GM04504 (cell line): ENCODE measurements around the gene ERBB4.
A peak's percentile ranks its signal among the peaks of the same experiment; 100 is the strongest.
"Not testable (repeated sequence)": the region's sequence is repeated elsewhere in the genome, so short reads cannot be mapped to it uniquely, and the experiment has no call there.

Experiments
- DNase-seq: peaks from one replicate; pipeline ENCODE4 v3.0.0-alpha.2; 2012; ENCODE audit warnings: low read depth

Gene ERBB4

DNA sequence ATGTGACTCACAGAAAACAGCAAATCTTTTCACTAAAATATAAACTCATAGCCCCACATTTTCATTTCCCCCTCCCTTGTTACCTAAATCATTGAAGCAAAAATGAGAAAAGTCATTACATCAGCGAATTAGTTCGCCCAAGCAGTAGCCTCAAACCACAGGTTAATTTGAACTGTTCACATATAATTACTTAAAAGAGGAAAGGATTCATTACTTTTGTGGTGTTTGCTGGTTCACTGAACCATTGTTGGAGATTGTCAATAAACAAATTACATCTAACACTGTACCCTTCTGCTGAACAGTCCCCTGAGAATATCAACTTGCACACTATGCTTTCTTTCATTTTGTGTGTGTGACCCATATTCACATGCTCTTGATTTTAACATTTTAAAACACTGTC, 238.7 kb downstream of the ERBB4 start:
- no peak for DNase-seq

DNA sequence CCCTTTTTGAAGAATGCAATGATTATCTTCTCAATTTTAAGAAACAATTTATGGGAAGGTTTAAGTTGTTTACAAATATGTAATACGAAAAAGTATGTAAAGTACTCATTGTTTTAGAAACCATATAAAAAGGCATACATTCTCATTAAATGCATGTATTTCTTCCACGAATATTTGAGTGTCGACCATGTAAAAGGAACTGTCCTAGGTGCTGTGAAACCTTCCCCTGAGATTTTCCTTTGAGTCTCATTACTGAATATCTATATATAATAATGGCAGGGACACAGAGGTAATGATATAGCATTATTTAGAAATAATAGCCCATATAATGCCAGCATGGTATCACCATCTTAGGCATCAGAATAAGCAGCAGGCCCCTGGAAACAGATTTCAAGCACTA, 239.3 kb downstream of the ERBB4 start:
- DNase-seq, result no peak

DNA sequence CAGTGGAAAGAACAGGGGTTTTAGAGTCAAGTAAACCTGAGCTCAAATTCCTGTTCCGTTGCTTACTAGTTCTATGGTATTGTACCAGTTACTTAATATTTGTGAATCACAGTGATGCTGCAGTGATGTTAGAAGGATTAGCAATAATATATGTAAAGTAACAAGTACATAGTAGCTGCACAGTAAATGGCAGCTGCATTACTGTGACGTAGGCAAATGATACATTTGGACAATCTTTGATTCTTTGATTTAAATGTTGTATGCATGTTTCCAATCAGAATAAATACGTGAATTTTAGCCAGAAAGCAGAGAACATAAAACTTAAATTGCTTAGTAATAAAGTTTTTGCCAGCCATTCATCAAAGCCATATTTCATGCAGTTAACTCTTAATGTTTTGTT, 243.0 kb downstream of the ERBB4 start:
- DNase-seq, result no peak

GRCh38 chr2:212294816-212295215, 243.8 kb downstream of the ERBB4 start:
- no peak for DNase-seq

DNA sequence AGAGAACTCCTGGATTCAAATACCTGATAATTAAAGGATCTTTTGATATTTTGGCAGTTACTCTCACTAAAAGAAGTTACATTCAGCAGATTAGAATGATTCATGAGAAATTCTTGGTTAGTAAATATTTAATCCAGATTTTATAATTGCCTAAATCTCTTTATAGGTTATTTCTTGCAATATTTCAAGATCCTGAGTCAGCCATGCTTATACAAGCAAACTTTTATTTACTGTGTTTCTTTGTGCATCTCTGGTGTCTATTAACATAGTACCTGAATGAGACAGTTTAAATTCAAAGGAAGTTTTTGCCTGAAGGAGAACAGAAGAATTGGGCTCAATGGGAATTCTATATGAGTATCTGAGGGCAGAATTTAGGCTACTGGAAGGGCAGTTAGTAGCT, 249.3 kb downstream of the ERBB4 start:
- DNase-seq, result no peak

GRCh38 chr2:212288308-212288707, 250.3 kb downstream of the ERBB4 start:
- DNase-seq, result no peak

GRCh38 chr2:212284166-212284565, 254.4 kb downstream of the ERBB4 start:
- DNase-seq, result no peak

DNA sequence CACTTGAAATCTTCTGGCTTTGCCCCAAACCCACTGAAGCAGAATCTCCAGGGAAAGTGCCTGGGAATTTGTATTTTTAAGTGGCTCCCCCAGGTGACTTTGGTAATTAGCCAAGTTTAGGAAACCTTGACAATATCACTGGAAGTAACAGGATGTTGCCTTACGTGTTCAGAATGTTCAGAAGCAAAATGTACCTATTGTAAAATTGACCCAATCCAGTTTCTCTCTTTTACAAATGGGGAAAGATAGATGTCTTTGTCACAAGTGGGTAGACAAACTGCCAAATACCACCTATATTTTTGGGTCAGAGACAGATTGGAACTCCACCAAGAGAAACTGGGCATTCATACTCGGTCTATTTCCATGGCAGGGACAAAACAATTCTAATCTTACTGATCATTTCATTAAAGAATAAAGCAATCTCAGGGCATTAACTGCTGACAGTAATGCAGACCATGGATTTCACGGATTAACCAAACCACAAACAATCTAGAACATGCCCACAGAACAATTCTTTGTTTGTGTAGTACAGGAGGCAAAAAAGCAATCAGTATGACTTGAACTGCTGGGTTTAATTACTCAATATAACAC, 255.8 kb downstream of the ERBB4 start:
- no peak for DNase-seq

DNA sequence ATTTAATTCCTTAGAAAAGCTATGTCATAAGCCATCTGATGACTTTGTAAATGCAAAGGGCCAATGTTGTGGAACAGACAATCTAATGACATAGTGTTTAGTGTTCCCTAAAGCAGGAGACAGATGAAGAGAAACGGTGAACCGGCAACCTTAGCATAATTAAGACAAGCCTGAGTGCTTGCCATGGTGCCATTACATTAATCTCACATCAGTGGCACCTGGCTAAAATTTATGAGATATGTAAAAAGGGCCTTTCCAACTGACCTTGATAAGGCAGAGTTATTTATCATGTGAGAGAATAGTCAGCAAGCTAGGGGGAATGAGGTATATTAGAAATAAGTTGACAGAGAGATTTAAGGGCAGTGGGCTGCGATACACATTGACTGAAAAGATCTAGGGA, 261.8 kb downstream of the ERBB4 start:
- no peak for DNase-seq

- DNase-seq, result no peak
These were observed 264.4 kb downstream of the ERBB4 start for GRCh38 chr2:212274215-212274614.

- DNase-seq, result no peak
These were observed 267.0 kb downstream of the ERBB4 start for GRCh38 chr2:212271583-212271982.

GRCh38 chr2:212269005-212269404, 269.6 kb downstream of the ERBB4 start:
- DNase-seq, result no peak

DNA sequence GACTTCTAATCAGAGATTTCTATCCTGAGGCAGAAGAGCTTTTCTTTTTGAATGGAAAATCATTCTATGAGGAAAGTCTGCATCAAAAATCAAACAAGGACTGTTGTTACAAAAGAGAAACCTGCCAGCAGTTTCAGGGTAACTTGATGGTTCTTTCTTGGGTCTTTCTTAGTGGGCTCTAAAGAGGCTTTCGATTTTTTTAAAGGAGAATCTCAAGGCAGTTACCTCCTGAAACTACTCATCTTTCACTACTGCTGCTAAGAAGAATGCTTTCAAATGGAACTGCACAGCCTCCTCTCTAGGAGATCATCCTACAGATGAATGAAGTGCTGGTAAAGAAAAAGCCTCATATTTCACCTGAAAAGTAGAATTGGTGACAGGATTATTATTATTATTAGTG, 272.3 kb downstream of the ERBB4 start:
- no peak for DNase-seq

DNA sequence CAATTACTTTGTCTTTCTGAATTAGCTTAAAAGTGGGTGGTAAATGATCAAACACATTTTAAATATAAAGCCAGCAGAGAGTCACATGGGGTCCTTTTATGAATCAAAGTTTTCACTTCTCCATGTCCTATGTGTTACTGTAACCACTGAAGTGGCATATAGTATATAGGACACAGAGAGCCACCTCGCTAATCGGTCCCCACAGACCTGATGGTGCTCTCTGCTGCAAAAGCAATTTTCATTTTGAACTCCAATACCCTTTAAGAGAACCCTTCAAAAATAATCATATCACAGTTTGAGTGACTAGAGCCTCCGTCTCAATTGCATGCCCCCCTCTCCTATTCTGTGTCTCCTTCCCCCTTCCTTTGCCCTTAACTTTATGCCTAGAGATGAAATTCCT, 272.8 kb downstream of the ERBB4 start:
- no peak for DNase-seq

GRCh38 chr2:212264187-212264586, 274.4 kb downstream of the ERBB4 start:
- DNase-seq, result no peak

GRCh38 chr2:212259226-212259625, 279.4 kb downstream of the ERBB4 start:
- no peak for DNase-seq

GRCh38 chr2:212254339-212254738, 284.3 kb downstream of the ERBB4 start:
- no peak for DNase-seq

- DNase-seq, result no peak
These were observed 289.2 kb downstream of the ERBB4 start for GRCh38 chr2:212249451-212249850.

GRCh38 chr2:212245880-212246279, 292.7 kb downstream of the ERBB4 start:
- DNase-seq, result no peak

DNA sequence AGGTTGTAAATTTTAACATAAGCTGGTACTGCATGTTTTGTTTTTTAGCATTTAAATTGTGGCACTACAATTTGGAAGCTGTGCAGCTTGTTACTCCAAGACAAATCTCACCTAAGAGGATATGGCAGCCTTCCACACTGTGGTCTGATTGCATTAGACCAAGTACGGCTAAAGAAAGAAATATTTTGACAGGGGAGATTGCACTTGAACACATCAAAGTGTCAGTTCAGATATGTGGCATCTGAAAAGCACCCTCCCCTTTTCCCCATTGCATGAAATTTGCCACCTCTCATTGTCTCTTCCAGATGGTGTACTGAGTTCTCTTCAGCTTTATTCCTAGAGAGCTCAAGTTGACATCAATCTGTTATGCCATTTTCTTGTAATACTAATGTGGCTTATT, 295.9 kb downstream of the ERBB4 start:
- DNase-seq, result no peak

DNA sequence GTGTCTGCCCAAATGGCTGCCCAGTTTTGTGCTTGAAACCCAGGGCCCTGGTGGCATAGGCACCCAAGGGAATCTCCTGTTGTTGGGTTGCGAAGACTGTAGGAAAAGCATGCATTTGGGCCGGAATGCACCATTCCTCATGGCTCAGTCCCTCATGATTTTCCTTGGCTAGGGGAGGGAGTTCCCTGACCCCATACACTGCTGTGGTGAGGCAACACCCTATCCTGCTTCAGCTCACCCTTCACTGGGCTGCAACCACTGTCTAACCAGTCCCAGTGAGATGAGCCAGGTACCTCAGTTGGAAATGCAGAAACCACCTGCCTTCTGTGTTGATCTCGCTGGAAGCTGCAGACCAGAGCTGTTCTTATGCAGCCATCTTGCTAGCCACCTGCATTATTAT, 300.4 kb downstream of the ERBB4 start:
- not testable (repeated sequence) for DNase-seq

DNA sequence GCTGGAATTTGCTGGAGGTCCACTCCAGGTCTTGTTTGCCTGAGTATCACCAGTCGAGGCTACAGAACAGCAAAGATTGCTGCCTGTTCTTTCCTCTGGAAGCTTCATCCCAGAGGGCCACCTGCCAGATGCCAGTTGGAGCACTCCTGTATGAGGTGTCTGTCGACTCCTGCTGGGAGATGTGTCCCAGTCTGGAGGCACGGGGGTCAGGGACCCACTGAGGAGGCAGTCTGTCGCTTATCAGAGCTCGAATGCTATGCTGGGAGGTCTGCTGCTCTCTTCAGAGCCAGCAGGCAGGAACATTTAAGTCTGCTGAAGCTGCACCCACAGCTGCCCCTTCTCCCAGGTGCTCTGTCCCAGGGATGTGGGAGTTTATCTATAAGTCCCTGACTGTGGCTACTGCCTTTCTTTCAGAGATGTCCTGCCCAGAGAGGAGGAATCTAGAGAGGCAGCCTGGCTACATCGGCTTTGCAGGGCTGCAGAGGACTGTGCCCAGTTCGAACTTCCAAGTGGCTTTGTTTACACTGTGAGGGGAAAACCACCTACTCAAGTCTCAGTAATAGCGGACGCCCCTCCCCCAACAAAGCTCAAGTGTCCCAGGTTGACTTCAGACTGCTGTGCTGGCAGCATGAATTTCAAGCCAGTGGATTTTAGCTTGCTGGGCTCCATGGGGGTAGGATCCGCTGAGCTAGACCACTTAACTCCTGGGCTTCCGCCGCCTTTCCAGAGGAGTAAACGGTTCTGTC, 301.1 kb downstream of the ERBB4 start:
- no peak for DNase-seq

DNA sequence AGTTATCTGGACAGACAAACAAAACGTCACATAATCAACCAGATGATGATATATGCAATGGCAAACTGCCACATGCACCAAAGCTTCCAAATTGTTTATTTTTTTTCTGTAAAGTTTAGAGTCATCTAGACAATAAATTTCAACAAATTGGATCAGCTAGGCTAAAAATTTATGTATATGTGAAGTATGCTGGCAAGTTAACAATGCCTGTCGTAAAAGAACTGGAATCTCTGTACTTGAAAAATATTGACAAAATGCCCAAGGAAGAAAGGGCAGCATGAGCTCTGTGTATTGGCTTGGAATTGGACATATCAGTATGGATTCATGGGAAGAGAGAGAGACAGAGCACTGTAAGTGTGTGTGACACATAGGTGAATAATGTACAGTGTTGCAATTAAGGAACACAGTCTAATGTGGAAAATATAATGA, 309.8 kb downstream of the ERBB4 start:
- DNase-seq, result peak; percentile 14

DNA sequence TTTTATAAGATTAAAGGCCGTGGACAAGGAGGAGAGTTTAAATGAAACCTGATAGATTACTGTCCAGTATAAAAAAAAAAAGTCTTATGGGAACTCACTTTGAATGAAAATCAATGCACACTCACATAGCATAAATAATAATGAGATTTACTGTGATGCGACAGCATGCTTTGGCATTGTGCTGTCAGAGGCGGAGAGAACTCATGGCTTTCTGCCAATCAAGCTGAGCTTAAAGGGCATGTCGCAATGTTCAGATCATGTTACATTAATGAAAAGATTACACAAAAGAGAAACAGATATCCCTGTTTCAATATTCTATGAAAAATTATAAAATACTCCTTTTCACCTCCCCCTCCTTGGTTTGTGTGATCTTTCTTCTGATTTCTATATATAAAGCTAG, 310.8 kb downstream of the ERBB4 start:
- peak; percentile 61 for DNase-seq
